HFF-Myc (cell line): ENCODE data around the gene SNX33.

Source experiments
- DNase-seq: peaks from one replicate; pipeline ENCODE4 v3.0.0-alpha.2; 2011; ENCODE audit warnings: low read depth; ENCODE audit errors: extremely low read depth
- H3K4me3 ChIP-seq: replicated peaks from 2 replicates; pipeline ENCODE4 v1.5.1; 2011; ENCODE audit warnings: low read depth, mild to moderate bottlenecking, control low read depth, low read length
- CTCF ChIP-seq: IDR thresholded peaks from 2 replicates; pipeline ENCODE4 v1.5.1; 2012; ENCODE audit warnings: mild to moderate bottlenecking, low read depth, low read length, control low read depth; ENCODE audit errors: missing control alignments

The SNX33 gene

GRCh38 chr15:75656813-75657212 is 9.1 kb downstream of the SNX33 start:
- TF ChIP-seq CTCF: no peak
- no peak for DNase-seq
- no peak overlapping the region for H3K4me3 ChIP-seq

GRCh38 chr15:75659141-75659771 is 11.5 kb downstream of the SNX33 start:
- H3K4me3 ChIP-seq: no peak overlapping the region
- DNase-seq: no peak
- TF ChIP-seq CTCF: no peak

GRCh38 chr15:75659928-75660645 is 12.4 kb downstream of the SNX33 start:
- TF ChIP-seq CTCF: no peak
- peak; percentile 89 for DNase-seq
- H3K4me3 ChIP-seq: no peak overlapping the region

- TF ChIP-seq CTCF: no peak
- peak; percentile 72 for DNase-seq
- H3K4me3 ChIP-seq: no peak overlapping the region
Measured at GRCh38 chr15:75661100-75661755, 13.5 kb downstream of the SNX33 start.

DNA sequence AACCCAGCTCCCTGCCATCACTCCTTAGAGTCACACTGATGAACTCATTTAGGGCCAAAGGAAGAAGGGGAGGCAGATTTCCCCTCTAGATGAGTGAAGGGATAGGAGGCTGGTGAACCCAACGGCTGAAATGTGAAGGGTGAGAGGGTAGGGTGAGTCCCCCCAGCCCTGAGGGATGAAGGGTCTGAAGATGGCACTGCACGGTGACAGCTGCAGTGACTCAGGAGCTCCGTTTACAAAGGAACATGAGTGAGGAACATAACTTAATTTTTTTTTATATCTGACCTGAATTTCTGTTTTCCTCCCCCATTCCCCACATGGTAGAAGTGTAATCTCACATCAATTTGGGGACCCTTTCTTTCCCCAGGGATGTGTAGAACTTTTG is 14.0 kb downstream of the SNX33 start:
- DNase-seq: no peak

More for the DNA sequence above, 14.0 kb downstream of the SNX33 start:
- no peak for TF ChIP-seq CTCF
- no peak overlapping the region for H3K4me3 ChIP-seq
